Measurements from ENCODE around the gene CHAD. TPM values are rescaled to one million over a fixed set of nuclear protein-coding genes. Genes with fewer than 3 reads are reported as not detected.

The CHAD gene
- total RNA-seq, 1 experiment from 2014 or later: 0.57 TPM

DNA sequence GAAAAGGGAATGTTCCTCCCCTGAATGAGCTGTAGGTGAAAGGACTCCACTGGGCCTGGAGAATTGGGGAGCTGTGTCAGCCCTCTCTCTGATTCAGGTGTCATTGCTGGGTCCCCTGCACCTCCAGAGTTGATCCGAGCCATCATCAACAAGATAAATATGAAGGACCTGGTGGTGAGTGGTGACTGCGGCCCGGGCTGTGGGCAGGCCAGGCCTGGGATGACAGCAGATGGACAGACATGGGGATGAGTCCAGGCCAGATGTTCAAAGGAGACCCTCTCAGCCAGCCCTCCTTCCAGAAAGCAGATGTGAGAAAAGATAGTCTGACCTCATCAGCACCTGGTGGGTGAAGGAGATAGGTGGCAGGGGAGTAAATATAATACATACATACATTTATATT lies 4.6 kb downstream of the CHAD start:
- H3K56ac ChIP-seq (ENCODE audit: insufficient read length, low read depth, low read length): no peak overlapping the region
- no peak overlapping the region for H2BK15ac ChIP-seq (ENCODE audit: low read depth, low read length)
- no peak for DNase-seq
- Mint-ChIP-seq H3K36me3 (ENCODE audit: insufficient read depth in 1 of 3, low read depth in 3 of 3) (peaks cover 0 to 4% (median 2%) of the 10 kb centered on the region in 3 experiments; a peak in 4 of 7 replicates), H3K27ac (no peak overlapping the region), H3K27me3 (ENCODE audit: low read depth) (peaks cover 21% of the 10 kb centered on the region), H3K4me3 (no peak overlapping the region), H3K9me3 (no peaks in the 10 kb centered on the region), H3K4me1 (peaks cover 16% of the 10 kb centered on the region in 2 experiments)
- H3K79me2 ChIP-seq (ENCODE audit: insufficient read depth, low read length): no peaks in the 10 kb centered on the region
- no peak overlapping the region for H2AFZ ChIP-seq (ENCODE audit: low read length)
- H3K23ac ChIP-seq (ENCODE audit: insufficient read length, low read depth, low read length): no peak overlapping the region
- H2BK12ac ChIP-seq (ENCODE audit: insufficient read length, low read depth, low read length): no peak overlapping the region
- H3K27me3 ChIP-seq (ENCODE audit: insufficient read depth, low read length): peaks cover 10% of the 10 kb centered on the region; the same call in 1 of the 2 replicates
- H3T11ph ChIP-seq (ENCODE audit: low read length): no peak overlapping the region
- H3K4me2 ChIP-seq (ENCODE audit: insufficient read depth, insufficient read length, low read length): no peak overlapping the region
- no peak overlapping the region for H3K9ac ChIP-seq (ENCODE audit: extremely low read depth, insufficient read length, low read length)
- no peak overlapping the region for H3K14ac ChIP-seq (ENCODE audit: insufficient read depth, low read length)
- no CpG with 5 or more reads among the region's 3 CpGs for WGBS (ENCODE audit: extremely low coverage, insufficient read length, low lambda C conversion rate)
- H3K9me3 ChIP-seq (ENCODE audit: control insufficient read depth, low read depth, low read length): no peaks in the 10 kb centered on the region
- H2AK5ac ChIP-seq (ENCODE audit: insufficient read length, low read length): no peak overlapping the region
- H2BK5ac ChIP-seq (ENCODE audit: insufficient read length, low read length): no peak overlapping the region
- H4K20me1 ChIP-seq (ENCODE audit: control insufficient read depth, insufficient read depth, insufficient read length): no peaks in the 10 kb centered on the region
- no peak overlapping the region for H4K5ac ChIP-seq (ENCODE audit: insufficient read length, low read depth, low read length)
- no peaks in the 10 kb centered on the region for H3K79me1 ChIP-seq (ENCODE audit: insufficient read depth, low read depth, low read length, poor library complexity, severe bottlenecking)
- H4K91ac ChIP-seq (ENCODE audit: insufficient read length, low read depth, low read length): no peak overlapping the region
- no peak overlapping the region for H3K27ac ChIP-seq (ENCODE audit: insufficient read length, low read depth, low read length)
- H3K23me2 ChIP-seq (ENCODE audit: insufficient read length, low read depth, low read length, poor library complexity, severe bottlenecking): peaks cover 4% of the 10 kb centered on the region
- no peak overlapping the region for H3K18ac ChIP-seq (ENCODE audit: insufficient read length, low read depth, low read length)
- no peak overlapping the region for H2BK20ac ChIP-seq (ENCODE audit: low read depth, low read length, poor library complexity, severe bottlenecking)
- H3K4ac ChIP-seq (ENCODE audit: low read depth, low read length): no peak overlapping the region
- H2BK120ac ChIP-seq (ENCODE audit: low read depth, low read length, poor library complexity, severe bottlenecking): no peak overlapping the region
- peaks cover 3% of the 10 kb centered on the region; the same call in 1 of the 2 replicates for H3K4me1 ChIP-seq (ENCODE audit: insufficient read depth, low read length)
- no peak for TF ChIP-seq CTCF (conservative IDR thresholded peaks at IDR 0.05)
- no peak overlapping the region for H4K8ac ChIP-seq (replicated peaks; ENCODE audit: insufficient read length, low read depth, low read length)

Measured in H9 (cell line).